CD4-positive, alpha-beta T cell treated with Interleukin-6 at 100 ng/mL for 8 hours (primary cell): Measurements from ENCODE around the gene OPN3.

Experiments
- DNase-seq: peaks from one replicate; pipeline ENCODE4 v3.0.0-alpha.2; 2020; ENCODE audit warnings: mixed read lengths, low spot score

The OPN3 gene

GRCh38 chr1:241645199-241645598, 5.0 kb upstream of the OPN3 start:
- no peak for DNase-seq

- no peak for DNase-seq
Observed at GRCh38 chr1:241644259-241644658, 4.1 kb upstream of the OPN3 start.

- DNase-seq, result no peak
Observed at GRCh38 chr1:241642593-241642944, 2.4 kb upstream of the OPN3 start.

GRCh38 chr1:241641773-241642592, 1.8 kb upstream of the OPN3 start:
- DNase-seq, result no peak

- no peak for DNase-seq
Observed at GRCh38 chr1:241640867-241641622, 876 bp upstream of the OPN3 start.

- DNase-seq, result no peak
Observed at GRCh38 chr1:241639623-241640148, 483 bp downstream of the OPN3 start.

GRCh38 chr1:241638909-241639622, 1.1 kb downstream of the OPN3 start:
- no peak for DNase-seq

GRCh38 chr1:241638099-241638682, 2.0 kb downstream of the OPN3 start:
- DNase-seq, result no peak

- no peak for DNase-seq
Observed at GRCh38 chr1:241637604-241638003, 2.6 kb downstream of the OPN3 start.

- DNase-seq, result no peak
Observed at GRCh38 chr1:241637046-241637590, 3.1 kb downstream of the OPN3 start.

GRCh38 chr1:241636291-241636690, 3.9 kb downstream of the OPN3 start:
- no peak for DNase-seq

GRCh38 chr1:241635556-241636152, 4.5 kb downstream of the OPN3 start:
- DNase-seq, result no peak

GRCh38 chr1:241632987-241633386, 7.2 kb downstream of the OPN3 start:
- DNase-seq, result no peak

- DNase-seq, result no peak
Observed at GRCh38 chr1:241631674-241632073, 8.5 kb downstream of the OPN3 start.

GRCh38 chr1:241630899-241631298, 9.3 kb downstream of the OPN3 start:
- DNase-seq, result no peak

- no peak for DNase-seq
Observed at GRCh38 chr1:241630476-241630875, 9.7 kb downstream of the OPN3 start.

GRCh38 chr1:241630005-241630404, 10.2 kb downstream of the OPN3 start:
- DNase-seq, result no peak

GRCh38 chr1:241627453-241628259, 12.5 kb downstream of the OPN3 start:
- peak; percentile 69 for DNase-seq

- DNase-seq, result no peak
Observed at GRCh38 chr1:241624935-241625334, 15.2 kb downstream of the OPN3 start.

- no peak for DNase-seq
Observed at GRCh38 chr1:241622669-241623068, 17.5 kb downstream of the OPN3 start.

- DNase-seq, result no peak
Observed at GRCh38 chr1:241617426-241617825, 22.7 kb downstream of the OPN3 start.
